Fibroblast of pulmonary artery (primary cell): Measurements from ENCODE around the gene F10.

Experiments
- DNase-seq: peaks from one replicate; pipeline ENCODE4 v3.0.0-alpha.2; 2010; ENCODE audit warnings: low read depth
- H3K4me3 ChIP-seq: replicated peaks from 2 replicates; pipeline ENCODE4 v1.5.1; 2011; ENCODE audit warnings: low read depth, mild to moderate bottlenecking, control low read depth, low read length, moderate library complexity
- CTCF ChIP-seq: IDR thresholded peaks from 2 replicates; pipeline ENCODE4 v1.5.1; 2011; ENCODE audit warnings: mild to moderate bottlenecking, control low read depth, low read length, inconsistent platforms; ENCODE audit errors: missing control alignments

The F10 gene

GRCh38 chr13:113195360-113195759, 72.8 kb downstream of the F10 start:
- TF ChIP-seq CTCF = no peak
- no peak for DNase-seq
- no peak overlapping the region for H3K4me3 ChIP-seq

GRCh38 chr13:113196970-113197737, 74.6 kb downstream of the F10 start:
- no peak for DNase-seq
- no peak for TF ChIP-seq CTCF
- H3K4me3 ChIP-seq = no peak overlapping the region
